Dedifferentiated amniotic fluid mesenchymal stem cell (primary cell): Measurements from ENCODE around the gene KIAA0040.
A peak's percentile ranks its signal among the peaks of the same experiment; 100 is the strongest.

Experiments used
- DNase-seq: peaks from one replicate; pipeline ENCODE4 v3.0.0-alpha.2; 2016; ENCODE audit errors: extremely low spot score

KIAA0040 gene

GRCh38 chr1:175171036-175171913 is 21.3 kb downstream of the KIAA0040 start:
- no peak for DNase-seq

- DNase-seq = no peak
Measured at GRCh38 chr1:175169286-175170018, 23.1 kb downstream of the KIAA0040 start.

- no peak for DNase-seq
Measured at GRCh38 chr1:175168782-175169181, 23.8 kb downstream of the KIAA0040 start.

- DNase-seq = no peak
Measured at GRCh38 chr1:175167861-175168260, 24.7 kb downstream of the KIAA0040 start.

GRCh38 chr1:175166746-175167145 is 25.8 kb downstream of the KIAA0040 start:
- no peak for DNase-seq

GRCh38 chr1:175164751-175165150 is 27.8 kb downstream of the KIAA0040 start:
- no peak for DNase-seq

GRCh38 chr1:175163702-175164101 is 28.9 kb downstream of the KIAA0040 start:
- no peak for DNase-seq

- DNase-seq = no peak
Measured at GRCh38 chr1:175162955-175163354, 29.6 kb downstream of the KIAA0040 start.

- DNase-seq = no peak
Measured at GRCh38 chr1:175158170-175158591, 34.4 kb downstream of the KIAA0040 start.

- no peak for DNase-seq
Measured at GRCh38 chr1:175157200-175157599, 35.4 kb downstream of the KIAA0040 start.

GRCh38 chr1:175155936-175156335 is 36.6 kb downstream of the KIAA0040 start:
- no peak for DNase-seq

GRCh38 chr1:175155473-175155856 is 37.1 kb downstream of the KIAA0040 start:
- DNase-seq = no peak

GRCh38 chr1:175154629-175155472 is 37.7 kb downstream of the KIAA0040 start:
- no peak for DNase-seq

- DNase-seq = no peak
Measured at GRCh38 chr1:175152006-175152652, 40.4 kb downstream of the KIAA0040 start.

GRCh38 chr1:175150596-175151319 is 41.8 kb downstream of the KIAA0040 start:
- no peak for DNase-seq

GRCh38 chr1:175148068-175148467 is 44.5 kb downstream of the KIAA0040 start:
- no peak for DNase-seq

GRCh38 chr1:175147569-175147968 is 45.0 kb downstream of the KIAA0040 start:
- no peak for DNase-seq

- DNase-seq = peak; percentile 44
Measured at GRCh38 chr1:175146529-175147213, 45.9 kb downstream of the KIAA0040 start.

- no peak for DNase-seq
Measured at GRCh38 chr1:175145899-175146528, 46.6 kb downstream of the KIAA0040 start.

GRCh38 chr1:175138579-175138978 is 54.0 kb downstream of the KIAA0040 start:
- no peak for DNase-seq
